ENCODE data around the gene ZBTB7B. TPM values are rescaled to one million over a fixed set of nuclear protein-coding genes. Genes with fewer than 3 reads are reported as not detected.

The ZBTB7B gene
- total and polyA plus RNA-seq, 2 experiments from 2014 or later, result 2.3 to 27.0 TPM

DNA sequence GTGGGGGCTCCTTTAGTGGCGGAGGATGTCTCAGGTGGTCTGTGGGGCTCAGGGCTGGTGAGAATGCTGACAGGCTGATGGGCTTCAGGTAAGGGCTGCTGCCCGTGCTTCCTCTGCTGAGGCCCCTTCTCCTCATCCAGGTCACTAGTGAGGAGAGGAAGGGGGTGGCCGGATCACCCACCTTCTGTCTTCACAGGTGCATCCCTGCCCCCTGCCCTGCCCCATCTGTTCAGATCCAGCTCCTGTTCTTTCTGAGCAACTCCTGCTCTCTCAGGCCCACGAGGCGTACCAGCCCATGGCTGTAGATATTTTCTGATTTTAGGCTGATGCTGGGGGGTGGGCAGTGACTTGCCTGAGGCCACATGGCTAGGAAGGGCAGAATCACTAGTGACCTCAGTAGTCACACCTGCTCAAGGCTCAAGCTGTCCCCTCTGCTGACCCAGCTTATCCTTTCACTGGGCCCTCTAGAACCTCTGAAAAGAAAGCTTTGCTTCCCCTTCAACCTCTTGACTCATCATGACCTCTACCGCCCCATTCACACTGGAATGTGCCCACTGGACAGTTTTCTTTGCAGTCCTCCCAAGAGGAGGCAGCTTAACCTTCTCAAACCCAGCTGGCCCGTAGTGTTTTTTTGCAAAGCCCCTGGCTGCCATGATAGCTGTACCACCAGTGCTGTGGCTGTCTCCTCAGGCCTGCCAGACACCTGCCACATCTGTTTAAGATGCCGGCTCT is 16.2 kb downstream of the ZBTB7B start:
- in situ Hi-C loops (cut with MboI), result no loop called here
- H3F3A ChIP-seq (ENCODE audit: insufficient read depth), result no peaks in the 10 kb centered on the region
- peaks cover 16% of the 10 kb centered on the region for H3K4me1 ChIP-seq (ENCODE audit: insufficient read depth)
- H3K9ac ChIP-seq, result no peak overlapping the region
- no peak overlapping the region for H3K4me2 ChIP-seq (ENCODE audit: unreplicated experiment)
- H3K4me3 ChIP-seq, result no peak overlapping the region
- H3K79me2 ChIP-seq (ENCODE audit: insufficient read depth), result no peaks in the 10 kb centered on the region
- H4K20me1 ChIP-seq (ENCODE audit: insufficient read depth), result no peaks in the 10 kb centered on the region
- DNase-seq, result no peak
- TF ChIP-seq EZH2phosphoT487 (IDR thresholded peaks at IDR 0.05; ENCODE audit: insufficient read depth, low read depth) (no peak), EZH2 (IDR thresholded peaks at IDR 0.05; ENCODE audit: insufficient read depth, poor library complexity, severe bottlenecking) (no peak)
- H3K9me3 ChIP-seq (ENCODE audit: low read depth), result no peaks in the 10 kb centered on the region
- no peaks in the 10 kb centered on the region for H3K27me3 ChIP-seq (replicated peaks; ENCODE audit: insufficient read depth)
- H2AFZ ChIP-seq, result no peak overlapping the region
- H3K36me3 ChIP-seq (ENCODE audit: low read depth), result no peaks in the 10 kb centered on the region
- WGBS, 2 experiments (ENCODE audit: low coverage in 1 of 2, low lambda C conversion rate in 2 of 2, missing lambda C conversion rate in 2 of 2), result 97 to 99% methylated on average over 7 to 8 of the region's 8 CpGs
- H3K27ac ChIP-seq, result no peak overlapping the region
- no peaks in the 10 kb centered on the region for H3K9me2 ChIP-seq (ENCODE audit: insufficient read depth)

DNA sequence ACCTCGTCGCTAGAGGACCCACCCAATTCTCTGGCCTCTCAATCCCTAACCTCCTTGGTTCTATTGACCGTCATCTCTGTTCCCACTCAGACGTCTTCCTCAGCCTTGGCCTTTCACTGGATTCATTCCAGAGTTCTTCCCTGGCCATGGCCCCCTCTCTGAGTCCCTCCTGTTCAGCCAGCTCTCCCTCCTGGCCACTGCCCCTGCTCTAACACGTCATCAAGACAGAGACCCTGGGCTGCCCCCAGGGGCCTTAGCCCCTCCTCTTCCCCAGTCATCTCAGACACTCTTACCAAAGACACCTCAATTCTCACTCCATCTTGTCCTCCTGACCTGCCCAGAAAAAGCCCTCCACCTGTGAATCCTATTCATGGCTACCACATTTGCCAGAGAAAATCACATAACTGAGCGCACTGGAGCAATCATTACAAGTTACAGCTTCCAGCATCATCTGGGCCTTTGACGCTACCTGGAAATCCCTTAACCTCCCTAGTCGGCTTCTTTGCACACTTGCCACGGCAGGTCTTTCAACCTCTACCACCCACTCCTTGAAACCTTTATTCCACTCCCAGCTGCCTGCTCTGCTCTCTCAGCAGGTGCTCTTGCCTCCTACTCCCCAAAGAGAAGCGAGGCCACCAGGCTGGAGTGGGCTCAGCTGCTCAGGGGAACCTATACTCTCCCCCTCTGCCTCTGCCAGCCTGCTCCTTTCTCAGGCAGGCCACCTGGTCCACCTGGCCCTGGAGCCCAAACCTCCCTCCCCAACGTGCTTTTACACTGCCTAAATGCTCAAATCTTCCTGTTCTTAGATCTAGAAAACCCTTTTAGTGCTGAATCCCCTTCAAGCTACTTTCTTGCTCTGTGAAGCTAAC is 17.0 kb downstream of the ZBTB7B start:
- no peaks in the 10 kb centered on the region for H3K9me2 ChIP-seq (ENCODE audit: insufficient read depth)
- no peak for DNase-seq
- H4K20me1 ChIP-seq (ENCODE audit: insufficient read depth), result no peaks in the 10 kb centered on the region
- H3K27ac ChIP-seq, result no peak overlapping the region
- H3K27me3 ChIP-seq (replicated peaks; ENCODE audit: insufficient read depth), result no peaks in the 10 kb centered on the region
- no peak overlapping the region for H3K4me2 ChIP-seq (ENCODE audit: unreplicated experiment)
- TF ChIP-seq EZH2phosphoT487 (IDR thresholded peaks at IDR 0.05; ENCODE audit: insufficient read depth, low read depth) (no peak), EZH2 (IDR thresholded peaks at IDR 0.05; ENCODE audit: insufficient read depth, poor library complexity, severe bottlenecking) (no peak)
- no peaks in the 10 kb centered on the region for H3K36me3 ChIP-seq (ENCODE audit: low read depth)
- in situ Hi-C loops (cut with MboI), result no loop called here
- H3K9me3 ChIP-seq (ENCODE audit: low read depth), result no peaks in the 10 kb centered on the region
- 77% methylated on average over 11 of the region's 11 CpGs for WGBS, 2 experiments (ENCODE audit: low coverage in 1 of 2, low lambda C conversion rate in 2 of 2, missing lambda C conversion rate in 2 of 2)
- H3K9ac ChIP-seq, result no peak overlapping the region
- no peaks in the 10 kb centered on the region for H3K79me2 ChIP-seq (ENCODE audit: insufficient read depth)
- H3K4me1 ChIP-seq (ENCODE audit: insufficient read depth), result peaks cover 16% of the 10 kb centered on the region
- no peak overlapping the region for H3K4me3 ChIP-seq
- H3F3A ChIP-seq (ENCODE audit: insufficient read depth), result no peaks in the 10 kb centered on the region
- no peak overlapping the region for H2AFZ ChIP-seq

DNA sequence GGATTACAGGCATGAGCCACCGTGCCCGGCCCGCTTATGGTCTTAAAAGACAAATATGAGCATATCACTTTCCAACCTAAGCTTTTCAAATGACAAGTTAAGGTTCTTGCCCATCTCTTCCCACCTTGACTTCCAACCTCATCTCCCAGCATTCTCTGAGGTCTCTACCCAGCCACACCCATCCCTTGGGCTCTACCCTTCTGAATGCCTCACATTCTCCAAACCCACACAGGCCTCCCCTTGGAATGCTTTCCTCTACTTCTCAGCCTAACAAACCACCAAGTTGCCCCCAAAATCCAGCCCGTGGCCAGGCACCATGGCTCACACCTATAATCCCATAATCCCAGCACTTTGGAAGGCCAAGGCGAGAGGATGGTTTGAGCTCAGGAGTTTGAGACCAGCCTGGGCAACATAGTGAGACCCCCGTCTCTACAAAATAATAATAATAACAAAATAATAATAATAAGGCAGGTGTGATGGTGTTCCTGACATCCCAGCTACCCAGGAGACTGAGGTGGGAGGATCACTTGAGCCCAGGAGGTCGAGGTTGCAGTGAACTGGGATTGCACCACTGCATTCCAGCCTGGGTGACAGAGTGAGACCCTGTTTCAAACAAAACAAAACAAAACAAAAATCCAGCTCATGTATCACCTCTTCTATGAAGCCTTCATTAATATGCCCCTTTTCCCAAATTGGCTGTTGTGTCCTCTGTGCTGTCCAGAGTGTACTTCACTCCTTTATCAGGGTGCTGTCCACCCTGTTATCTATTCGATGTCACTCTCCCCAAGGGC is 19.7 kb downstream of the ZBTB7B start:
- no peak overlapping the region for H2AFZ ChIP-seq
- no peak for TF ChIP-seq EZH2 (IDR thresholded peaks at IDR 0.05; ENCODE audit: insufficient read depth, poor library complexity, severe bottlenecking)
- no peak for TF ChIP-seq EZH2phosphoT487 (IDR thresholded peaks at IDR 0.05; ENCODE audit: insufficient read depth, low read depth)
- DNase-seq, result no peak
- no peaks in the 10 kb centered on the region for H3K79me2 ChIP-seq (ENCODE audit: insufficient read depth)
- 80 to 85% methylated on average over 8 of the region's 8 CpGs for WGBS, 2 experiments (ENCODE audit: low coverage in 1 of 2, low lambda C conversion rate in 2 of 2, missing lambda C conversion rate in 2 of 2)
- no peak overlapping the region for H3K27ac ChIP-seq
- no peak overlapping the region for H3K4me2 ChIP-seq (ENCODE audit: unreplicated experiment)
- H3K4me1 ChIP-seq (ENCODE audit: insufficient read depth), result peaks cover 11% of the 10 kb centered on the region
- no peak overlapping the region for H3K9ac ChIP-seq
- no peaks in the 10 kb centered on the region for H3K36me3 ChIP-seq (ENCODE audit: low read depth)
- in situ Hi-C loops (cut with MboI), result no loop called here
- no peaks in the 10 kb centered on the region for H3F3A ChIP-seq (ENCODE audit: insufficient read depth)
- H3K27me3 ChIP-seq (replicated peaks; ENCODE audit: insufficient read depth), result no peaks in the 10 kb centered on the region
- H4K20me1 ChIP-seq (ENCODE audit: insufficient read depth), result no peaks in the 10 kb centered on the region
- no peaks in the 10 kb centered on the region for H3K9me2 ChIP-seq (ENCODE audit: insufficient read depth)
- H3K4me3 ChIP-seq, result no peak overlapping the region
- H3K9me3 ChIP-seq (ENCODE audit: low read depth), result no peaks in the 10 kb centered on the region

DNA sequence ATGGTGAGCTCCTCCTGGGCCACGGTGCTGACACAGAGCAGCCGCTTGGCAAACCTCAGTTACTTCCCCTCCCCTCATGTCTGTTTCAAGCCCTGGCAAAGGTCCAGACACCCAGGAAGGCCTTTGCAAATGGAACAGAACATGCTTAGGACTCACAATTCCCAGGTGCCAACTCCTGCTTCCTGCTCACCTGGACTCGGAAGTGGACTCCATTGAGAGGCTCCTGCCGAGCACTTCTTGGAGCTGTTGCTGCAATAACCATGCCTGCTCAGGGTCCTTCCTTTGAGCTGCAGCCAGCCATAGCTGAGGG is 20.3 kb downstream of the ZBTB7B start:
- peak; percentile 15 for DNase-seq
- Histone ChIP-seq H3F3A (ENCODE audit: insufficient read depth) (no peaks in the 10 kb centered on the region), H4K20me1 (ENCODE audit: insufficient read depth) (no peaks in the 10 kb centered on the region), H2AFZ (no peak overlapping the region), H3K9ac (no peak overlapping the region), H3K27ac (no peak overlapping the region), H3K27me3 (replicated peaks; ENCODE audit: insufficient read depth) (no peaks in the 10 kb centered on the region), H3K4me3 (no peak overlapping the region), H3K9me2 (ENCODE audit: insufficient read depth) (no peaks in the 10 kb centered on the region), H3K9me3 (ENCODE audit: low read depth) (no peaks in the 10 kb centered on the region), H3K4me1 (ENCODE audit: insufficient read depth) (peaks cover 8% of the 10 kb centered on the region), H3K79me2 (ENCODE audit: insufficient read depth) (no peaks in the 10 kb centered on the region), H3K36me3 (ENCODE audit: low read depth) (no peaks in the 10 kb centered on the region), H3K4me2 (ENCODE audit: unreplicated experiment) (no peak overlapping the region)
- in situ Hi-C loops (cut with MboI), result no loop called here
- TF ChIP-seq EZH2phosphoT487 (IDR thresholded peaks at IDR 0.05; ENCODE audit: insufficient read depth, low read depth) (no peak), EZH2 (IDR thresholded peaks at IDR 0.05; ENCODE audit: insufficient read depth, poor library complexity, severe bottlenecking) (no peak)
- WGBS, 2 experiments (ENCODE audit: low coverage in 1 of 2, low lambda C conversion rate in 2 of 2, missing lambda C conversion rate in 2 of 2), result 35 to 41% methylated on average over 4 of the region's 4 CpGs

All from GM23248 (cell line).